HG03442 (cell line): ENCODE data around the gene PCED1B.
A peak's percentile ranks its signal among the peaks of the same experiment; 100 is the strongest.
"Not testable (repeated sequence)": the region's sequence is repeated elsewhere in the genome, so short reads cannot be mapped to it uniquely, and the experiment has no call there.

Experiments used
- ATAC-seq: cut with Tn5 transposase; IDR thresholded peaks from one replicate; pipeline ENCODE4 v1.9.1; 2021; ENCODE audit warnings: mild to moderate bottlenecking, moderate library complexity; ENCODE audit not compliant: unreplicated experiment

Gene PCED1B, protein sequence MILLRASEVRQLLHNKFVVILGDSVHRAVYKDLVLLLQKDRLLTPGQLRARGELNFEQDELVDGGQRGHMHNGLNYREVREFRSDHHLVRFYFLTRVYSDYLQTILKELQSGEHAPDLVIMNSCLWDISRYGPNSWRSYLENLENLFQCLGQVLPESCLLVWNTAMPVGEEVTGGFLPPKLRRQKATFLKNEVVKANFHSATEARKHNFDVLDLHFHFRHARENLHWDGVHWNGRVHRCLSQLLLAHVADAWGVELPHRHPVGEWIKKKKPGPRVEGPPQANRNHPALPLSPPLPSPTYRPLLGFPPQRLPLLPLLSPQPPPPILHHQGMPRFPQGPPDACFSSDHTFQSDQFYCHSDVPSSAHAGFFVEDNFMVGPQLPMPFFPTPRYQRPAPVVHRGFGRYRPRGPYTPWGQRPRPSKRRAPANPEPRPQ

DNA sequence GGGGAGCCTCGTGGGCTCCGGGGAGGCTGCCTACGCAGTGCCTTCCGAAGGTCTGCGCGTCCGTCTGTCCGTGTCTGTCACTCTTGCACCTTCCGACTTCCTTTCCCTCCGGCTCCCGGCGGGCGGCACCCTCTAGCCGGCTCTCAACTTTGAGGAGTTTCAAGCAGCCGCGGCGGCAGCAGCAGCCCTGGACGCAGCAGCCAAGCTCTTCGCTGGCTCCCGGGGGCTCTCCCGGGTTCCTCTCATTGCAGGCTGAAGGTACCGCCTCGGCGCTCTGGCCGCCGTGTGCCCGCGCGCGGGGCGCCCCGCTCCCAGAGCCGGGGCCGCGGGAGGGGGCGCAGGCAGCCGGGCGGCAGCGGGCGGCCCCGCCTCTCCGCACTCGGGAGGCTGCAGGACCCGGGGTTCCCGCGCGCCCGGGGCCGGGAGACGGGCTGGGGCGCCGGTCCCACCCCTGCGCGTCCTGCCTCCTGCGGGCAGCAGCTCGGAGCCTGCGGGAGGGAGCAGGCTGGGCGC lies at the start of gene PCED1B, which contains the start of gene AMIGO2:
PCED1B (plus strand) TSS at position 154 of the 513 bp plus-strand sequence. CDS start 155,443 bp downstream, outside the sequence.
AMIGO2 (minus strand) TSS at position 492 of the 513 bp plus-strand sequence. CDS start 957 bp downstream, outside the sequence.
- ATAC-seq = peak; percentile 66

DNA sequence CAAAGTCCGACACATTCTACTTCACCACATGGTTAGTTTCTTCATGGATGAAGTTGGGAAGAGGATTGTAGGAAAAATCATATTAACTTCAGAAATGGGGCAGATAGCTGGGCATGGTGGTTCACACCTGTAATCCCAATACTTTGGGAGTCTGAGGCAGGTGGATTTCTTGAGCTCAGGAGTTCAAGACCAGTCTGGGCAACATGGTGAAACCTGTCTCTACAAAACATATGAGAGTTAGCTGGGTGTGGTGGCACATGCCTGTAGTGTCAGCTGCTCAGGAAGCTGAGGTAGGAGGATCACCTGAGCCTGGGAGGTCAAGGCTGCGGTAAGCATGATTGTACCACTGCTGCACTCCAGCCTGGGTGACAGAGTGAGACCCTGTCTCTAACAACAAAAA lies 49.5 kb upstream of the PCED1B start:
- no peak for ATAC-seq

DNA sequence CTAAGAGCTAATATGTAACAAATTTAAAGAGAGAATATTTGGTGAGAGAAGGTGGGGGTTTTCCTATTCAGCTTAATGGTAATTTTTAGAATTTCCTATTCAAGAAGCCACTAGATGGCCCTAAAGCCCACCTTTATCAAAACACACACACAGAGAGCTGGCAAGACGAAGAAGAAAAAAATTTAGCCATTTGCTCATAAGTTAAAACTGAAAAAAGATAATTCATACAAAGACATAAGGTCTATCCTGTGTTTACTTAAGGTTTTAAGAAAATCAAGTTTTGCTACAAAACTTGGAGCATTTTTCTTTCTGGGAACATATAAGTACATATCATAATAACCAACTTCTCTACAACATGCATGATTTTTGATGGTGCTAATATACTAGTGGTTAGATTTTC lies 46.8 kb upstream of the PCED1B start:
- ATAC-seq = no peak

DNA sequence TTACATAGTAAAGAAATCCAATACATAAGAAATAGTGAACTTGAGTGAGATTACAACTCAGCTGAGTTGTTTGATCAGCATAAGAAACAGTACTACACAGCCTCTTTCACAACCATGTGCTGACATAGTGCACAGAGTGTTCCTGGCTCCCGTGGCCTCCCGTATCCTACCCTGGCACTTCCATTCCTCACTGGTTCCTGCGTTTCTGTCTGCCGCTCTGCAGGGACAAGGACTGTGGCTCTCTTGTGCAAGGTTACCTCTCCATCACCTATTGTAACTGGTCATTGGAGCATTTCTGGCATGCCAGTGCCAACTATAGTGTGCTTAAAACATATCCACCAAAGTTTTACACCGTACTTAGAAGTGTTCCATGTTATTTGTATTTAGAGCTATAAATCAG lies 46.3 kb upstream of the PCED1B start:
- ATAC-seq = no peak

DNA sequence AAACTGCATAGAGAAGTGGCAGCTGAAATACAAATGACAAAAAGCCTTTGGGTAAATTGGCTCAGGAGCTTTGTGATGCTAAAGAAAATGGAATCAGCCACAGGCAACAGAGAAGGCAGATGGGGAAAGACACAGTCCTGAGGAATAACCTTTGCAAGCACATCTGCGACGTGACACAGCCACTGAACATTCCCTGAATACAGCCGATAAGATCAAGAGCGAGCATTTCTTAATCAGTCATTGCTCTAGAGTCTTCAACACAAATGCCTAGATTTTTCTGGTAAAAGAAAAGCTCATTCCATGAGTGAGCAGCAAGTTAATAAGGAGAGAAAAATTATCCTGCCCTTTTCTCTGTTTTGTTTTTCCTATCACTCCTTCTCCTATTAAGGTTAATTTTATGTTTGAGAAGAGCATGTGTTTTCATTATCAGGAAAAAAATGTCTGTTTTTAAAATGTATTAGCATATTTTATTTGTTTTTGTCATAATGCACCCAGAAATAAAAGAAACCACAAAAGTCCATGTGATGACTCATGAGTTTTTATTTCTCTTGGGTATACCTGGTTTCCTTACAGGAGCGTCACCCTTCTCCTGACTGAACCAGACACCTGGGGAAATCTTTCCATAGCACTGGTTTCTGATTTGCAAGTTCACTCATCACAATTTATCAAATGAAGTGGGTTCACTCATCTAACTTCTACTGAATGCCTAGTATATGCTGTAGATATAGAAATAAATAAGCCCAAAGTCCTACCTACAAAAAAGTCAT lies 45.4 kb upstream of the PCED1B start:
- no peak for ATAC-seq

DNA sequence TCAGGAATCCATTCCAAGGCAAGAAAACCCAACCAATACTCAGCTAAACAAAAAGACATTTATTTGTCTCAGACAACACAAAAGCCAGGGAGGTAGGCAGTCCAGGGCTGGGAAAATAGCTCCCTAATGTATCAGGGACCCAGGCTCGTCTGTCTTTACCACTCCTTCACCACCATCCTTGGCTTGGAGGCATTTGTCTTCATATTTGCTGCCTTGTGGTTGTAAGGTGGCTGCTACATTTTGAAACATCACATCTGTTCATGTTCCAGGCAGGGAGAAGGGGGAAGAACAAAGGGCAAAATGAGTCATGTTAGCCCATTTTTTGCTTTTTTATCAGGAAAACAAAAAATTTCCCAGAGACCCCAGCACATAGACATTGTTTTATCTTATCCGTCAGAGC lies 44.8 kb upstream of the PCED1B start:
- ATAC-seq = no peak

DNA sequence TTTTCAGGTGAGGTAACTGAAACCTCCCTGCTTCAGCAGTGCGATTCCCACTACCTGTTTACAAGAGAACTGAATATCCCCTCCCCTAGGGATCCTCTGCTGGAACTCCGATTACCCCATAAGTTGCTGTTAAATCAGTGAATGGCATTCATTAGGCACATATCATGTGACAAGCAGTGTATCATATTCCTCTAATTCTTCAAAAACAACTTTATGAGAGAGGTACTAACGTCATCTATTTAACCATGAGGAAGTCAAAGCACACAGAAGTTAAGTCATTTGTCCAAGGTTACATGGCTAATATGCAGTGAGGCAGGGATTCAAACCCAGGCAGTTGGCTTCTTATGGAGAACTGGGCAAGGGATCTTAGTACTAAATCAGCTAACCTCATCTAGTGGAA lies 43.9 kb upstream of the PCED1B start:
- no peak for ATAC-seq

DNA sequence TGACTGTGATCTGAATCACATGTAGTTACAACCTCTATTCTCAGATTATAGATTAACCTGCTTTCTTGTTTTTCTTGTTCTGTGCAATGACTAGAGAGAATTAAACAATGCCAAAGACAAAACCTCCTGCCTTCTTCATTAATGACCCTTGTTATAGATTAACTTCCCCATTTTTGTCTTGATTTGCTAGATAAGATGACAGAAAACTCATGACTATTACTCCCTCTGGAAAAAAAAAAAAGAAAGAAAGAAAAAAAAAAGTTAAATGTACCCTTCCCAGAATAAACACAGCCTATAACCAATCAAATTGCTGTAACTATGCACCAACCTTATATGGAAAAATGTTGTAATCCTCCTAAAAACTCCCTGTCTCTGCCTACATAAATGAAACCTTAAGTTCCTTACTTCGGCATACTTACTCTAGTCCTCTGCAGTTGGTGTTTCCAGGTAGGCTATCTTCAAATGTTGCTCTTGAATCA lies 41.1 kb upstream of the PCED1B start:
- no peak for ATAC-seq

DNA sequence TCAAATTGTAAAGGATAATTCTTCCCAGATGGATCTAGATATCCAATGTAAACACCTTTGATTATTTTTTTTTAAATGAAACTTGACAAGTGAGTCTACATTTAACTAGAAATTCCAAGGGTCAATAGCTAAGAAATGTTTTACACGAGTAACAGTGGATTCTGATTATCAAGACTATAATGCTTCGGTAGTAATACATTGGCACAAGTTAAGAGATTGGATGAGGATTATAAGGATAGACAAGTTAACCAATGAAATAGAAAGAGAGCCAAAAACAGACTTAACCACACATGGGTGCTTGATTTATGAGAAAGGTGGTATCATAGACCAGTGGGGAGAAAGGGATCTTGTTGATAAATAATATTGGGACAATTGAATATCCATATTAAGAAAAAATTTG lies 40.3 kb upstream of the PCED1B start:
- ATAC-seq = no peak

DNA sequence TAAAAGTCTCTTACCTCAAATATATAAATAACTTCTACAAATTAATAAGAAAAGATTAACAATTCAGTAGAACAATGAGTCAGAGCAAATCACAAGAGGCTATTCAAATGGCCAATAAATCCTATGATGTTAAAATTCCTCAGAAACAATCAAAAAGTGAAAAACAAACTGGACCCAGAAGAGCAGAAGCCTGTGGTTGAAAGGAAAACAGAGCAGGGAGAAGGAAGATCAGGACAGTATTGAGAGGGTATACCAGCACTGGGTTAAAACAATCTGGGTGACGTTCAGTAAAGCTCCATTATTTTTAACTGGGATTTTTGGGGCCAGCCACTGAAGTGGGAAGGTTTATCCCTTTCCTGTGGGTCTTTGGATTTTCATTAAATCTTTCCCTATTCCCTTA lies 39.7 kb upstream of the PCED1B start:
- no peak for ATAC-seq

DNA sequence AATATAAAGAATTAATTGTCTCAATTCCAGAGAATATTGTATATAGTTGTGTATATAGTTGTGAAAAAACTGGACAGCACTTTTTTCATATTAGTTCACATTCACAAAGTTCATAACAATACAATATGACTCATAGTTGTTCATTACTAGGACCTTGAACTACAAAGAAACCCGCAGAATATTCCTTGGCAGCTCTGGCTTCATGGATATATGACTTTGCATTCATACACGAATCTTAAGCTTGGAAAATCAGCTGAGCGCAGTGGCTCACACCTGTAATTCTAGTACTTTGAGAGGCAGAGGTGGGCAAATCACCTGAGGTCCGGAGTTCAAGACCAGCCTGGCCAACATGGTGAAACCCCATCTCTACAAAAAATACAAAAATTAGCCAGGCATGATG lies 38.1 kb upstream of the PCED1B start:
- no peak for ATAC-seq

DNA sequence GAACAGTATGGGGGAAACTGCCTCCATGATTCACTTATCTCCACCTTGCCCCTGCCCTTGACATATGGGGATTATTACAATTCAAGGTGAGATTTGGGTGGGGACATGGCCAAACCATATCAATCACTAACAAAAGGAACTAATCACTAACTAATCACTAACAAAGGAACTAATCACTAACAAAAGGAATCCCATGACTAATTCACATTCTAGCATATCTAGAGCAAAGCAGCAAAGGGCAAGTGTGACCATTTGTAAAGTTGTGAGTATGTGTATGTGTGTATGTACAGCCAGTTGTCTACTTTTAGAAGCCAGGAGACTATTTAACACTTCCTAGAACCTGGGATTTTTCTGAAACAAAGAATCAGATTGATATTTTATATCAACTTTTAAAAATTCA lies 30.9 kb upstream of the PCED1B start:
- no peak for ATAC-seq

DNA sequence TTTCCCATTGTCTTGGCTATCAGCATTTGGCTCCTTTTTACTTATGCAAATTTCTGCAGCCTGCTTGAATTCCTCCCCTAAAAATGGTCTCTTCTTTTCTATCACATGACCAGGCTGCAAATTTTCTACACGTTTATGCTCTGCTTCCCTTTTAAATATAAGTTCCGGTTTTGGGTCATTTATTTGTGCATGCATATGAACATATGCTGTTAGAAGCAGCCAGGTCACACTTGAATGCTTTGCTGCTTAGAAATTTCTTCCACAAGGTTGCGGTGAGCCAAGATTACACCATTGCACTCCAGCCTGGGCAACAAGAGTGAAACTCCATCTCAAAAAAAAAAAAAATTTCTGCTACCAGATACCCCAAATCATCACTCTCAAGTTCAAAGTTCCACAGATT lies 28.1 kb upstream of the PCED1B start:
- not testable (repeated sequence) for ATAC-seq

DNA sequence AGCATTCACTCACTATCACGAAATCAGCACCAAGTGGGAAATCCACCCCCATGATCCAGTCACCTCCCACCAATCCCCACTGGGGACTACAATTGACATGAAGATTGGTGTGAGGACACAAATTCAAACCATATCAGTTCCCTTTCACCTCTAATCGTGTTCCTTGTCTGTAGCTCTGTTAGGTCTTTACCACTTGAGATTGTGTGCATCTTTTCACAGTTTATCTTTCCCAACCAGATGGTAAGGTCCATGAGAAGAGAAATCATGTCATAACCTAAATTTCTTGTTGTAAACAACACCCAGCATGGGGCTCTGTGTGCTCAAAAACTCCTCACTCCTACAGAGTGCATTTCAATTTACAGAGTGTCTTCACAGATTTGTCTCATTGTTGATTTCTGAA lies 27.1 kb upstream of the PCED1B start:
- no peak for ATAC-seq

DNA sequence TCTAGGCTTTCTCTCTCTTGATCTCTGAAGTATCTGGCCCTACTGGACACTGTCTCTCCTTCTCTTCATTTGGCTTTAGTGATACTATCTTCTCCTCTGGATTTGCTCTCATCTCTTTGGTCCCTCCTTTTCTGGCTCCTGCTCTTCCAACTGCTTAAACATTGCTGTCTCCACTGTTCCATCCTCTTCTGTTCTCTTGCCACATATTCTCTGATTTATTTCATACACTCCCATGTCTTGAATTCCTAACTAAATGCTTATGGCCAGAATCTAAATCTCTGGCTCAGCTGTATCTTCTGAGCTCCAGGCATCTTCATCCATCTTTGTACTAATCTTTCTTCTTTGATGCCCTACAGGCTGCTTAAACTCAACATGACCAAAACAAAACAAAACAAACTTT lies 25.5 kb upstream of the PCED1B start:
- no peak for ATAC-seq

DNA sequence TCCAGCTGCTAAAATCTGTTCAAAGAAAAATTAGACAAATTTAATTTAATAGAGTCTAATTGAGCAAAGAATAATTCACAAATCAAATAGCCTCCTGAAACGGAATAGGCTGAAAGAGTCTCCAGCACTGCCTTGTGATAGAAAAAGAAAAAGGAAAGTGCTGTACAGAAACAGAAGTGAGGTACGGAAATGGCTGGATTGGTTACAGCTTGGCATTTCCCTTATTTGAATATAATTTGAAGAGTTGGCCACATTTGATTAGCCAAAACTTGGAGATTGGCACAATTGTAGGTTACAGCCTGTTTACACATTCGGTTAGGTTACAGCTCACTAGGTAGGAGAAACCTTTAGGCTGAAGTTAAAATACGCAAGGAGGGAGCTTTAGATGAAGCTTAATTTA lies 24.8 kb upstream of the PCED1B start:
- no peak for ATAC-seq

DNA sequence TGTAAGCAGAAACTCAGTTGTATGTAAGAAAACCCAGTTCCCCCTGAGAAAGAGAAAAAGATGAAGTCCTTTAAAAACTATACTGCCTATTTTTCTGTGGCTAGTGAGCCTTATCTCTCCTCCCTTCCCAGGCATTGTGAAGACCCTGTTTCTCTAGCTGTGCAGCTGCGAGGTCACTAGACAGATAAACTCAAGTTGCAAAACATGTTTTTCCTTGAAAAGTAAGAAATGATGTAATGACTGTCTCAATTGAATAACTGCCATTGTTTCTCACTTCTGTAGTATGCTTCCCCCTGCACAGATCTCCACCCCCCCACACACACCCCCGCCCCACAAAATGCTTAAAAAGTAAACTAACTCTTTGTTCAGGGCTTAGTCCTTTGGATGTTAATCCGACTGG lies 23.6 kb upstream of the PCED1B start:
- not testable (repeated sequence) for ATAC-seq

DNA sequence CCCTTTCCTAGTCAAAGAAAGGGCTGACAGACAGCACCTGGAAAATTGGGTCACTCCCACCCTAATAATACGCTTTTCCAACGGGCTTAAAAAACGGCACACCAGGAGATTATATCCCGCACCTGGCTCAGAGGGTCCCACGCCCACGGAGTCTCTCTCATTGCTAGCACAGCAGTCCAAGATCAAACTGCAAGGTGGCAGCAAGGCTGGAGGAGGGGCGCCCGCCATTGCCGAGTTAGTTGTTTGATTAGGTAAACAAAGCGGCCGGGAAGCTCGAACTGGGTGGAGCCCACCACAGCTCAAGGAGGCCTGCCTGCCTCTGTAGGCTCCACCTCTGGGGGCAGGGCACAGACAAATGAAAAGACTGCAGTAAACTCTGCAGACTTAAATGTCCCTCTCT lies 22.5 kb upstream of the PCED1B start:
- ATAC-seq = not testable (repeated sequence)

DNA sequence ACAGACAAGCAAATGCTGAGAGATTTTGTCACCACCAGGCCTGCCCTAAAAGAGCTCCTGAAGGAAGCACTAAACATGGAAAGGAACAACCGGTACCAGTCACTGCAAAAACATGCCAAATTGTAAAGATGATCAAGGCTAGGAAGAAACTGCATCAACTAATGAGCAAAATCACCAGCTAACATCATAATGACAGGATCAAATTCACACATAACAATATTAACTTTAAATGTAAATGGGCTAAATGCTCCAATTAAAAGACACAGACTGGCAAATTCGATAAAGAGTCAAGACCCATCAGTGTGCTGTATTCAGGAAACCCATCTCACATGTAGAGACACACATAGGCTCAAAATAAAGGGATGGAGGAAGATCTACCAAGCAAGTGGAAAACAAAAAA lies 20.8 kb upstream of the PCED1B start:
- not testable (repeated sequence) for ATAC-seq

DNA sequence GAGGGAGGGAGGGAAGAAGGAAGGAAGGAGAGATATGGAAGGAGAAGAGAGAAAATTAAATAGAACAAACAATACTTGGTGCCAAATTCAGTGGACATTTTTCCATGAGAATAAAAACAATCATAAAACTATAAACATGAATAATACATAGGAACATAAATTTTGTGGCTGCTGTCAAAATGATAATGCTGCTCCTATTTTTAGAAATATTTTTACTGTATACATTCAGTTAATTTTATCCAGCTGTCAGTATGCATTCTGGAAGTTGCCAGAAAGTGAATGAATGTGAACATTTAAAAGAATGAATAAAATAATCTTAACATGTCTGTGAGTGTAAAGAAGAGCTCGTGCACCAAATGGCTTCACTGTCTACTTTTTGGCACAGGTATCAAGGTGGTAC lies 13.9 kb upstream of the PCED1B start:
- ATAC-seq = no peak

DNA sequence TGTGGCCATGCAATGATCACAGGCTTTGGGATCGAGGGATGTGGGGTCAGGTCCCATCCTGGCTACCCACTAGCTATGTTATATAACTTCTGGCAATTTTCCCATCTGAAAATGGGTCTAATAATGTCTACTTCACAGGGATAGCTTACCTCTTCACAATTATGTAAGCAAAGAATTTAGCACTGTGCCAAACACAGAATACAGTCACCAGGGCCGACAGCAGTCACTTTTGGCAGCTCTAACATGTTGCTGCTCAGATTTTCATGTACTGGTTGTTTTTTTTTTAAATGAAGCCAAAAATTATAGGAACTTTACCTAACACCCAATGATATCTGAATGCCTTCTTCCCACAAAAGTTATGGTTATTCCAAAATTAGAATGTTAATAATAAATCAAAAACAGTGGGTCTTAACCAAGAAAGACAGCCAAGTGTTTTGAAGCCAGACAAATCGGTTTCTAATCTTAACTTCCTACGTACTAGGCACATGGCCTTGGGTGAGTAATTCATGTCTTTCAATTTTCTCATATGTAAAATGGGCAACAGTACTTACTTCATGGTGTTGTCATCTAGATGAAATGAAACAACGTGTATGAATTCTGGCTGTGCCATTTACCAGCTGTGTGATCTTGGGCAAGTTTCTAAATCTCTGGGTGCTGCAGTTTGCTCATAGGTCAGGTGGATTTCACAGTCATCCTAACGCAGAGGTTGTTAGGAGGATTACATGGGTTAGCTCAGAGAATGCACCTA lies 13.0 kb upstream of the PCED1B start:
- ATAC-seq = peak; percentile 70
